Esophagus squamous epithelium (tissue), 4 donors: ENCODE results near the gene PRR15L.
A peak's percentile ranks its signal among the peaks of the same experiment; 100 is the strongest.

Source experiments
- POLR2A ChIP-seq, 4 donors: fragments of 450-650 bp; IDR thresholded peaks; one replicate each; pipeline ENCODE4 v1.6.1; 2017; ENCODE audit warnings: antibody characterized with exemption in 4 of 4, mild to moderate bottlenecking in 4 of 4, moderate library complexity in 3 of 4
- TF ChIP-seq, protein P1 (sequence below), 6 experiments: fragments of 450-650 bp in 4 of 6; fragments of 200-600 bp in 2 of 6; sonication (generic) in 2 of 6; IDR thresholded peaks; one replicate each; pipeline ENCODE4 v1.5.1; 2016 to 2019; ENCODE audit warnings: antibody characterized with exemption in 6 of 6, mild to moderate bottlenecking in 4 of 6, moderate library complexity in 4 of 6

DNA sequence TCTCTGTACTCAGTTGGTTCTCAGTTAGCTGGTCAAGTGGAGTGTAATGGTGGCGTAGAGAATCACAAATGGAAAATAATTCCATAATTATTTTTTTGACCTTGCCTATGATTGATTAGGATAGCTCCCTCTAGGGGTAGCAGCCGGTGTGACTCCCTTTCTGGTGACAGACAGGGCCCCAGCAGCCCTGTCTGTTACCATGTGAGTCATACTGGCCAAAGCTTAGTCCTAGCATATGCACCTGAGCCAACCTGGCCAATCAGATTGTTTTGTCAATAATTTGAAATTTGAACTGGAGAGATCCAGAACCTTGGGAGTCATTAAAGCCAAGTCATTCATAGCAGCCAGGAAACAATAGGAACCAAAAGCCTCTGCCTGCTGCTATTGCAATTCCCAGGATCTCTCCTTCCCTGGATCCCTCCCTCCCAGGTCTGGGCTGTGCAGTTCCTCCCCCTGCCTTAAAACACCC is 10.7 kb downstream of the PRR15L start:
- TF ChIP-seq, protein P1, sequence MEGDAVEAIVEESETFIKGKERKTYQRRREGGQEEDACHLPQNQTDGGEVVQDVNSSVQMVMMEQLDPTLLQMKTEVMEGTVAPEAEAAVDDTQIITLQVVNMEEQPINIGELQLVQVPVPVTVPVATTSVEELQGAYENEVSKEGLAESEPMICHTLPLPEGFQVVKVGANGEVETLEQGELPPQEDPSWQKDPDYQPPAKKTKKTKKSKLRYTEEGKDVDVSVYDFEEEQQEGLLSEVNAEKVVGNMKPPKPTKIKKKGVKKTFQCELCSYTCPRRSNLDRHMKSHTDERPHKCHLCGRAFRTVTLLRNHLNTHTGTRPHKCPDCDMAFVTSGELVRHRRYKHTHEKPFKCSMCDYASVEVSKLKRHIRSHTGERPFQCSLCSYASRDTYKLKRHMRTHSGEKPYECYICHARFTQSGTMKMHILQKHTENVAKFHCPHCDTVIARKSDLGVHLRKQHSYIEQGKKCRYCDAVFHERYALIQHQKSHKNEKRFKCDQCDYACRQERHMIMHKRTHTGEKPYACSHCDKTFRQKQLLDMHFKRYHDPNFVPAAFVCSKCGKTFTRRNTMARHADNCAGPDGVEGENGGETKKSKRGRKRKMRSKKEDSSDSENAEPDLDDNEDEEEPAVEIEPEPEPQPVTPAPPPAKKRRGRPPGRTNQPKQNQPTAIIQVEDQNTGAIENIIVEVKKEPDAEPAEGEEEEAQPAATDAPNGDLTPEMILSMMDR (IDR thresholded peaks at IDR 0.05), result peak; percentile 57 to 89 (median 84)
- TF ChIP-seq POLR2A (IDR thresholded peaks at IDR 0.05), result no peak
